Measurements from ENCODE around the gene DUOXA1.

DUOXA1 gene

GRCh38 chr15:45132844-45133560, 3.3 kb upstream of the DUOXA1 start:
- H3K4me3 ChIP-seq (ENCODE audit: low read length) = no peak overlapping the region
- DNase-seq (ENCODE audit: low read depth) = no peak
- TF ChIP-seq, protein P1, sequence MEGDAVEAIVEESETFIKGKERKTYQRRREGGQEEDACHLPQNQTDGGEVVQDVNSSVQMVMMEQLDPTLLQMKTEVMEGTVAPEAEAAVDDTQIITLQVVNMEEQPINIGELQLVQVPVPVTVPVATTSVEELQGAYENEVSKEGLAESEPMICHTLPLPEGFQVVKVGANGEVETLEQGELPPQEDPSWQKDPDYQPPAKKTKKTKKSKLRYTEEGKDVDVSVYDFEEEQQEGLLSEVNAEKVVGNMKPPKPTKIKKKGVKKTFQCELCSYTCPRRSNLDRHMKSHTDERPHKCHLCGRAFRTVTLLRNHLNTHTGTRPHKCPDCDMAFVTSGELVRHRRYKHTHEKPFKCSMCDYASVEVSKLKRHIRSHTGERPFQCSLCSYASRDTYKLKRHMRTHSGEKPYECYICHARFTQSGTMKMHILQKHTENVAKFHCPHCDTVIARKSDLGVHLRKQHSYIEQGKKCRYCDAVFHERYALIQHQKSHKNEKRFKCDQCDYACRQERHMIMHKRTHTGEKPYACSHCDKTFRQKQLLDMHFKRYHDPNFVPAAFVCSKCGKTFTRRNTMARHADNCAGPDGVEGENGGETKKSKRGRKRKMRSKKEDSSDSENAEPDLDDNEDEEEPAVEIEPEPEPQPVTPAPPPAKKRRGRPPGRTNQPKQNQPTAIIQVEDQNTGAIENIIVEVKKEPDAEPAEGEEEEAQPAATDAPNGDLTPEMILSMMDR (conservative IDR thresholded peaks at IDR 0.05; ENCODE audit: low read depth, low read length) = no peak

- DNase-seq (ENCODE audit: low read depth) = no peak
- TF ChIP-seq, protein P1 (conservative IDR thresholded peaks at IDR 0.05; ENCODE audit: low read depth, low read length) = no peak
- H3K4me3 ChIP-seq (ENCODE audit: low read length) = no peak overlapping the region
These were observed 1.8 kb upstream of the DUOXA1 start for GRCh38 chr15:45131510-45131909.

- no peak overlapping the region for H3K4me3 ChIP-seq (ENCODE audit: low read length)
- DNase-seq (ENCODE audit: low read depth) = no peak
- TF ChIP-seq, protein P1 (conservative IDR thresholded peaks at IDR 0.05; ENCODE audit: low read depth, low read length) = no peak
These were observed 767 bp upstream of the DUOXA1 start for GRCh38 chr15:45130291-45131000.

DNA sequence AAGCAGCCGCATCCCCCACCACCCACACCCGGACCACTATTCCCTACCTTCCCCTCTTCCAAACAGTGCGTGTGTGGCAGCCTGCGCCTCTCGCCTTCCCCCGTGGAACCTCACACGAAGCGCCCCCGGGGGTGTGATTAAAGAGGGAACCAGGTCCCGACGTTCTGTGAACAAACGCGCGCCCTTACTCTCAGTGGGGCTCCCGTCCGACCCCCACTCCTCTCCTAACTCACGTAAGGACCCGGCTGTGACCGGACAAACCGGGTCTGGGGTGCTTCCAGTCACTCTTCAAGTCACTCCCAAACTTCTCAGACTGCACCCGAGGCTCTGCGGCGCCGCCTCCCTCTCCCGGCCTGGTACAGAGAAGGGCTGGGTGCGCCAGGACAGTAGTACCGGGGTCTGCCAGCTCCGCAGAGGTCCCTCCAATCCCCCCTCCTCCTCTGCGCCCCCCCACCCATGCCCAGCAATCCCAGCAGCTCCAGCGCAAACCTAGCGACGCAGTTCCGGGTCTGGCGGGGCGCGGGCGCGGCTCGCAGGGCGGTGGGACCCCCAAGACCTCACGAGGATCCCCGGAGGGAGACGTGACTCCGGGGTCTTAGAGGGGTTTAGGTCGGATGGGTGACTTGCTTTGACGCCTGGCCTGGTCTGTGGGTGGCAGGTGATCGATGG, 574 bp downstream of the DUOXA1 start:
- TF ChIP-seq, protein P1 (conservative IDR thresholded peaks at IDR 0.05; ENCODE audit: low read depth, low read length) = no peak
- no peak overlapping the region for H3K4me3 ChIP-seq (ENCODE audit: low read length)
- no peak for DNase-seq (ENCODE audit: low read depth)

DNA sequence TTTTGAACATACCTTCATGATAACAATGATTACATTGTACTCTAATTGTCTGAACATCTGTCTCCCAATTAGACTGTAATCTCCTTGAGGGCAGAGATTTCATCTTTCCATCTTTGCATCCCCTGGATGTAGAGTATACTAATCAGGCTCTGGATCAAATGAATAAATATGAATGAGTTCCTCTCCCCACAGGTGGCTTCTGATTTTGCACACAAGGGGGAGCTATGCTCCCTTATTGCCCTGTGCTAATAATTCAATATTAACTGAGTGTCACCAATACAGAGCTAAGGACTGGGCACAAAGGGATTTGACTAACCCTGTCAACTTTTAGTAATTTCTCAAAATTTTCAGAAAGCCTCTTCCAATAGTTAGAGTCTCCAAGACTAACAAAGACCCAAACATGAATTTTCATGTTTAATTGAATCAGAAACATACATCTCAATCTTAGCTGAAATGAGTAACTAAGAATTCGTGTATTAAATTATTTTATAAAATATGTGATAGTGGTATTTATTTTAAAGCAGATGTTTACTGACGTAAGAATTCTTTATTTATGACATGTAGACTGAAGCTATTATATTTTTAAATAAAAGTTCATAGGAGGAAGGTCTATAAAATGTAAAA, 3.0 kb downstream of the DUOXA1 start:
- no peak for DNase-seq (ENCODE audit: low read depth)
- TF ChIP-seq, protein P1 (conservative IDR thresholded peaks at IDR 0.05; ENCODE audit: low read depth, low read length) = peak; percentile 85
- no peak overlapping the region for H3K4me3 ChIP-seq (ENCODE audit: low read length)

DNA sequence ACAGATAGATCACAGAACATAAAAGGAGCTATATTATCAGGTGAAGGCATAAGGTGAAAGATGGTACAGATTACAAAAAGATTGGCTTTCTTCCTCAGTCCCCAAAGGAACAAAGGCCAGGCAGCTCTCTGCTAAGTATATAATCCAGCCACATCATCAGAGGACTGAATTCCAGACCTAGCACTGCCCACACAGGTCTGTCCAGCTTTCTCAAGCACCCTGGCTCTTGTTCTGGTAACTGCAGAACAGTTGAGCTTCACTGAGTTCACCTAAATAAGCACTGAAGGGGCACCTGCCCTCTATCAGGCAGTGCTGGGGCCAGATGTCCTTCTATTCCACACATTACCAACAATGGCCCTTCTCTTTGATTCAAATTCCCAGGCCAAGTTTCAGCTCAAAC, 6.3 kb downstream of the DUOXA1 start:
- TF ChIP-seq, protein P1 (conservative IDR thresholded peaks at IDR 0.05; ENCODE audit: low read depth, low read length) = no peak
- no peak overlapping the region for H3K4me3 ChIP-seq (ENCODE audit: low read length)
- no peak for DNase-seq (ENCODE audit: low read depth)

All from retinal pigment epithelial cell (primary cell).